HG03439 (cell line): Measurements from ENCODE around the gene MAP7.

Experiments
- ATAC-seq: cut with Tn5 transposase; IDR thresholded peaks from one replicate; pipeline ENCODE4 v1.9.1; 2021; ENCODE audit warnings: mild to moderate bottlenecking, moderate library complexity; ENCODE audit not compliant: unreplicated experiment

Gene MAP7

GRCh38 chr6:136534268-136534667, 16.0 kb downstream of the MAP7 start:
- ATAC-seq: no peak

- ATAC-seq: no peak
Observed at GRCh38 chr6:136533487-136533886, 16.7 kb downstream of the MAP7 start.

GRCh38 chr6:136532030-136532429, 18.2 kb downstream of the MAP7 start:
- no peak for ATAC-seq

- no peak for ATAC-seq
Observed at GRCh38 chr6:136529710-136530109, 20.5 kb downstream of the MAP7 start.

- ATAC-seq: no peak
Observed at GRCh38 chr6:136528477-136528876, 21.7 kb downstream of the MAP7 start.

- ATAC-seq: no peak
Observed at GRCh38 chr6:136527831-136528230, 22.4 kb downstream of the MAP7 start.

GRCh38 chr6:136526937-136527336, 23.3 kb downstream of the MAP7 start:
- ATAC-seq: no peak

GRCh38 chr6:136526196-136526930, 23.9 kb downstream of the MAP7 start:
- no peak for ATAC-seq

- ATAC-seq: no peak
Observed at GRCh38 chr6:136525586-136526195, 24.5 kb downstream of the MAP7 start.

- ATAC-seq: no peak
Observed at GRCh38 chr6:136524936-136525413, 25.2 kb downstream of the MAP7 start.

- no peak for ATAC-seq
Observed at GRCh38 chr6:136524339-136524935, 25.8 kb downstream of the MAP7 start.

GRCh38 chr6:136523196-136523595, 27.0 kb downstream of the MAP7 start:
- ATAC-seq: no peak

- no peak for ATAC-seq
Observed at GRCh38 chr6:136522636-136523035, 27.6 kb downstream of the MAP7 start.

GRCh38 chr6:136521911-136522310, 28.3 kb downstream of the MAP7 start:
- ATAC-seq: no peak

- no peak for ATAC-seq
Observed at GRCh38 chr6:136521427-136521826, 28.8 kb downstream of the MAP7 start.

GRCh38 chr6:136520517-136520916, 29.7 kb downstream of the MAP7 start:
- no peak for ATAC-seq

GRCh38 chr6:136517582-136517981, 32.6 kb downstream of the MAP7 start:
- ATAC-seq: no peak

GRCh38 chr6:136517002-136517401, 33.2 kb downstream of the MAP7 start:
- no peak for ATAC-seq

GRCh38 chr6:136514591-136514990, 35.6 kb downstream of the MAP7 start:
- ATAC-seq: no peak

- no peak for ATAC-seq
Observed at GRCh38 chr6:136511926-136512325, 38.3 kb downstream of the MAP7 start.

GRCh38 chr6:136511397-136511796, 38.8 kb downstream of the MAP7 start:
- ATAC-seq: no peak

- no peak for ATAC-seq
Observed at GRCh38 chr6:136510782-136511181, 39.4 kb downstream of the MAP7 start.
